Liver (tissue), 2 donors: Measurements from ENCODE around the gene NUP160.
"Not testable (repeated sequence)": the region's sequence is repeated elsewhere in the genome, so short reads cannot be mapped to it uniquely, and the experiment has no call there.

Experiments used
- YY1 ChIP-seq: IDR thresholded peaks from 2 replicates; pipeline ENCODE4 v1.6.1; 2016; ENCODE audit warnings: antibody characterized with exemption, mild to moderate bottlenecking
- TF ChIP-seq, protein P1 (sequence below): fragments of 150-350 bp; IDR thresholded peaks from 2 replicates; pipeline ENCODE4 v1.5.1; 2017; ENCODE audit warnings: improper control_type of control experiment, low read depth, low read length; ENCODE audit not compliant: missing input control
- donor health status: healthy.

DNA sequence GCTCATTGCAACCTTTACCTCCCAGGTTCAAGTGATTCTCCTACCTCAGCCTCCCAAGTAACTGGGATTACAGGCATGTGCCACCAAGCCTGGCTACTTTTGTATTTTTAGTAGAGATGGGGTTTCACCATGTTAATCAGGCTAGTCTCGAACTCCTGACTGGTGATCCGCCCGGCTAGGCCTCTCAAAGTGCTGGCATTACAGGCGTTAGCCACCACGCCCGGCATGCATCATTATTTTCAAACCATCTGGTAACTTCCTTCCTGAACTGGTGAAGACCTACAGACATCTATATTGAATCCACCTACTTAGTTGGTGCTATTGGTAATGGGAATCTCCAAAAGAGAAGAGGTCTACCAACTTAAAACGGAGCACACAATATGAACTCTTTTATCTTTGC lies 110.3 kb downstream of the NUP160 start:
- not testable (repeated sequence) for TF ChIP-seq YY1
- TF ChIP-seq, protein P1, sequence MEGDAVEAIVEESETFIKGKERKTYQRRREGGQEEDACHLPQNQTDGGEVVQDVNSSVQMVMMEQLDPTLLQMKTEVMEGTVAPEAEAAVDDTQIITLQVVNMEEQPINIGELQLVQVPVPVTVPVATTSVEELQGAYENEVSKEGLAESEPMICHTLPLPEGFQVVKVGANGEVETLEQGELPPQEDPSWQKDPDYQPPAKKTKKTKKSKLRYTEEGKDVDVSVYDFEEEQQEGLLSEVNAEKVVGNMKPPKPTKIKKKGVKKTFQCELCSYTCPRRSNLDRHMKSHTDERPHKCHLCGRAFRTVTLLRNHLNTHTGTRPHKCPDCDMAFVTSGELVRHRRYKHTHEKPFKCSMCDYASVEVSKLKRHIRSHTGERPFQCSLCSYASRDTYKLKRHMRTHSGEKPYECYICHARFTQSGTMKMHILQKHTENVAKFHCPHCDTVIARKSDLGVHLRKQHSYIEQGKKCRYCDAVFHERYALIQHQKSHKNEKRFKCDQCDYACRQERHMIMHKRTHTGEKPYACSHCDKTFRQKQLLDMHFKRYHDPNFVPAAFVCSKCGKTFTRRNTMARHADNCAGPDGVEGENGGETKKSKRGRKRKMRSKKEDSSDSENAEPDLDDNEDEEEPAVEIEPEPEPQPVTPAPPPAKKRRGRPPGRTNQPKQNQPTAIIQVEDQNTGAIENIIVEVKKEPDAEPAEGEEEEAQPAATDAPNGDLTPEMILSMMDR: not testable (repeated sequence)
